HFFc6 (cell line): ENCODE results near the gene PTDSS2. TPM values are rescaled to one million over a fixed set of nuclear protein-coding genes. Genes with fewer than 3 reads are reported as not detected.

Experiments used
- DNase-seq: peaks from one replicate; pipeline ENCODE4 v3.0.0-alpha.2; 2018
- H3K27ac Mint-ChIP-seq: 2 replicates; pipeline ENCODE4 v1.8.0; 2020; ENCODE audit warnings: mild to moderate bottlenecking, mixed read lengths
- H3K27me3 Mint-ChIP-seq: 2 replicates; pipeline ENCODE4 v1.8.0; 2021; ENCODE audit warnings: mild to moderate bottlenecking, moderate library complexity, mixed read lengths; ENCODE audit not compliant: insufficient read depth
- H3K36me3 Mint-ChIP-seq: 2 replicates; pipeline ENCODE4 v1.8.0; 2021; ENCODE audit warnings: low read depth, mixed read lengths
- H3K4me1 Mint-ChIP-seq: 2 replicates; pipeline ENCODE4 v1.8.0; 2020; ENCODE audit warnings: low read depth, mixed read lengths
- H3K4me3 Mint-ChIP-seq: 2 replicates; pipeline ENCODE4 v1.8.0; 2020; ENCODE audit warnings: mild to moderate bottlenecking, moderate library complexity, mixed read lengths
- H3K9me3 Mint-ChIP-seq: 2 replicates; pipeline ENCODE4 v1.8.0; 2020; ENCODE audit warnings: mild to moderate bottlenecking, mixed read lengths
- total RNA-seq, 6 experiments: library from RNA; stranded (reverse); fragmentation: NEBNext Ultra II Directional; extraction: Animal tissue kit (Norgen Biotek cat#: 25700); gene quantifications; 2 replicates in 1 of 6; 3 replicates in 5 of 6; pipeline ENCODE4 v1.2.3, GENCODE V29; 2021
- TF ChIP-seq, protein P1 (sequence below): fragments of 200-600 bp; sonication (generic); IDR thresholded peaks from 2 replicates; pipeline ENCODE4 v1.5.0; 2021; ENCODE audit warnings: antibody characterized with exemption, mild to moderate bottlenecking

Gene PTDSS2
- total RNA-seq, 6 experiments from 2014 or later = 23.3 to 34.5 (median 27.2) TPM

DNA sequence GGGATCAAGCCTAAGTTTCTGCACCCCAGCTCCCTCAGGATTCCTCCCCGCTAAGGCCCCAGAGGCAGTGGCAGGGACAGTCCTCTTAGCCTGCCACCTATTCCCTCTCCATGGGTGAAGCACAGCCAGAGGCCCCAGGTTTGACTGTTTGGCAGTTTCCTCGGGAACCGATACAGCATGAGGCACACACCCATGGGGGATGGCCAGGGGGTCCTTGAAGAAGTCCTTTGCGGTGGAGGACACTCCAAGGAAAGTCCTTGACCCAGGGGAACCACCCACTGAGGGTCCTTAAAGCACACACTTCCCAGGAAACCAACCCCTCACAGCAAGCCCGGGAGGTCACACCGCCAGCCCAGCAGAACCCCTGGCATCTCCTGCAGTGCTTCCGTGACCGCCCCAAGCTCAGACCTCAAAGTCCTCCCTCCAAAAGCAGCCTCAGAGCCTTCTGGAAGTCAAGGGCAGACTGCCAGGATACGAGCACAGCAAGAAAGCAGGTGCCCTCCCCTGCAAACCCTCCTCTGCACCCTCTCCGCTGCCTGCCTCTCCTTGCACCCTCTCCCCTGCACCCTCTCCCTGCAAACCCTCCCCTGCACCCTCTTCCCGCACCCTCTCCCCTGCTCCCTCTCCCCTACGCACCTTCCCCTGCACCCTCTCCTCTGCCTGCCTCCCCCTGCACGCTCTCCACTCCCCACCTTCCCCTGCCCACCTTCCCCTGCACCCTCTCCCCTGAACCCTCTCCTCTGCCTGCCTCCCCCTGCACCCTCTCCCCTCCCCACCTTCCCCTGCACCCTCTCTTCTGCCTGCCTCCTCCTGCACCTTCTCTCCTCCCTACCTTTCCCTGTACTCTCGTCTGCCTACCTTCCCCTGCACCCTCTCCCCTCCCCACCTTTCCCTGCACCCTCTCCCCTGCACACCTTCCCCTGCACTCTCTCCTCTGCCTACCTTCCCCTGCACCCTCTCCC, 36.7 kb upstream of the PTDSS2 start:
- no peak overlapping the region for H3K4me3 Mint-ChIP-seq
- no peak for DNase-seq
- H3K36me3 Mint-ChIP-seq = no peaks in the 10 kb centered on the region

GRCh38 chr11:414318-414857, 35.7 kb upstream of the PTDSS2 start:
- no peak for DNase-seq
- TF ChIP-seq, protein P1, sequence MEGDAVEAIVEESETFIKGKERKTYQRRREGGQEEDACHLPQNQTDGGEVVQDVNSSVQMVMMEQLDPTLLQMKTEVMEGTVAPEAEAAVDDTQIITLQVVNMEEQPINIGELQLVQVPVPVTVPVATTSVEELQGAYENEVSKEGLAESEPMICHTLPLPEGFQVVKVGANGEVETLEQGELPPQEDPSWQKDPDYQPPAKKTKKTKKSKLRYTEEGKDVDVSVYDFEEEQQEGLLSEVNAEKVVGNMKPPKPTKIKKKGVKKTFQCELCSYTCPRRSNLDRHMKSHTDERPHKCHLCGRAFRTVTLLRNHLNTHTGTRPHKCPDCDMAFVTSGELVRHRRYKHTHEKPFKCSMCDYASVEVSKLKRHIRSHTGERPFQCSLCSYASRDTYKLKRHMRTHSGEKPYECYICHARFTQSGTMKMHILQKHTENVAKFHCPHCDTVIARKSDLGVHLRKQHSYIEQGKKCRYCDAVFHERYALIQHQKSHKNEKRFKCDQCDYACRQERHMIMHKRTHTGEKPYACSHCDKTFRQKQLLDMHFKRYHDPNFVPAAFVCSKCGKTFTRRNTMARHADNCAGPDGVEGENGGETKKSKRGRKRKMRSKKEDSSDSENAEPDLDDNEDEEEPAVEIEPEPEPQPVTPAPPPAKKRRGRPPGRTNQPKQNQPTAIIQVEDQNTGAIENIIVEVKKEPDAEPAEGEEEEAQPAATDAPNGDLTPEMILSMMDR = no peak
- Mint-ChIP-seq H3K4me3 (no peak overlapping the region), H3K36me3 (no peaks in the 10 kb centered on the region), H3K27me3 (peaks cover 3% of the 10 kb centered on the region), H3K4me1 (peaks cover 12% of the 10 kb centered on the region), H3K9me3 (no peaks in the 10 kb centered on the region), H3K27ac (no peak overlapping the region)

More for the DNA sequence above, 36.7 kb upstream of the PTDSS2 start:
- Mint-ChIP-seq H3K27ac (no peak overlapping the region), H3K4me1 (peaks cover 12% of the 10 kb centered on the region), H3K9me3 (no peaks in the 10 kb centered on the region), H3K27me3 (peaks cover 3% of the 10 kb centered on the region)
- TF ChIP-seq, protein P1 = no peak

- Mint-ChIP-seq H3K27me3 (peaks cover 3% of the 10 kb centered on the region), H3K4me1 (peaks cover 12% of the 10 kb centered on the region), H3K36me3 (no peaks in the 10 kb centered on the region), H3K4me3 (no peak overlapping the region), H3K9me3 (no peaks in the 10 kb centered on the region), H3K27ac (no peak overlapping the region)
- TF ChIP-seq, protein P1 = peak; percentile 22; the same call in 1 of the 2 replicates
- no peak for DNase-seq
Measured at GRCh38 chr11:415640-416041, 34.4 kb upstream of the PTDSS2 start.

DNA sequence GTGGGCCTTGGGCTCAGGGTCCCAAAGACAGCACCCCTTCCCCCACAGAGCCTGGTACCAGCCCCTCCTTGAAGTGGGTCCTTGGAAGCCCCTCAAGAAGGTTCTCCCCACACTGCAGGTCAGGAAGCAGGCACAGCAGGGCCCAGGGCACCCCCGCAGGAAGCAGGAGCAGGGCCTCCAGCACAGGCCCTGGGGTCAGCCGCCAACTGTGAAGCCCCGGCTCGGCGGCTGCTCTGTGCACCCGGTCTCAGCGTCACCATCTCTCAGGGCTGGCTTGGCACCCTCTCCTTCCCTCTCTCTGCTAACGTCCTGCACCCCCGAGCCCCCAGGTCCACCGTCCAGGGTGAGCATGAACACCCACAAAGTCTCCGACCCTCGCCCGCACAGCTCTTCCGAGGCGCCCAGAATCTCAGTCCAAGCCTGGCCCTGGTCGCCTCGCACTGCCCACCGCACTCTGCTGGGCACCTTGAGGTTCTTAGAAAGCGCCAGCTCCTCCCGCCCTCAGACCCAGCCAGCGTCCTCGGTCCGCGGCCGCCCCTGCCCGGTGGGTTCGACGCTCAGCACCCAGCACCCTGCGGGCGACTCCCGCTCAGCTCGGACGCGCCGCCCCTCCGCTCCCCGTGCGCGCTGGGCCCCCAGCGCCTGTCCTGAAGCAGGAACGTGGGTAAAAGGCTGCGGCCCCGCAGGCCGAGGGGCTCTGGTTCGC, 33.9 kb upstream of the PTDSS2 start:
- TF ChIP-seq, protein P1 = no peak
- DNase-seq = no peak
- no peak overlapping the region for H3K27ac Mint-ChIP-seq
- peak overlapping the region; percentile 26; the same call in 1 of the 2 replicates for H3K4me3 Mint-ChIP-seq
- H3K27me3 Mint-ChIP-seq = peaks cover 4% of the 10 kb centered on the region
- no peaks in the 10 kb centered on the region for H3K9me3 Mint-ChIP-seq
- no peaks in the 10 kb centered on the region for H3K36me3 Mint-ChIP-seq
- peaks cover 12% of the 10 kb centered on the region for H3K4me1 Mint-ChIP-seq

DNA sequence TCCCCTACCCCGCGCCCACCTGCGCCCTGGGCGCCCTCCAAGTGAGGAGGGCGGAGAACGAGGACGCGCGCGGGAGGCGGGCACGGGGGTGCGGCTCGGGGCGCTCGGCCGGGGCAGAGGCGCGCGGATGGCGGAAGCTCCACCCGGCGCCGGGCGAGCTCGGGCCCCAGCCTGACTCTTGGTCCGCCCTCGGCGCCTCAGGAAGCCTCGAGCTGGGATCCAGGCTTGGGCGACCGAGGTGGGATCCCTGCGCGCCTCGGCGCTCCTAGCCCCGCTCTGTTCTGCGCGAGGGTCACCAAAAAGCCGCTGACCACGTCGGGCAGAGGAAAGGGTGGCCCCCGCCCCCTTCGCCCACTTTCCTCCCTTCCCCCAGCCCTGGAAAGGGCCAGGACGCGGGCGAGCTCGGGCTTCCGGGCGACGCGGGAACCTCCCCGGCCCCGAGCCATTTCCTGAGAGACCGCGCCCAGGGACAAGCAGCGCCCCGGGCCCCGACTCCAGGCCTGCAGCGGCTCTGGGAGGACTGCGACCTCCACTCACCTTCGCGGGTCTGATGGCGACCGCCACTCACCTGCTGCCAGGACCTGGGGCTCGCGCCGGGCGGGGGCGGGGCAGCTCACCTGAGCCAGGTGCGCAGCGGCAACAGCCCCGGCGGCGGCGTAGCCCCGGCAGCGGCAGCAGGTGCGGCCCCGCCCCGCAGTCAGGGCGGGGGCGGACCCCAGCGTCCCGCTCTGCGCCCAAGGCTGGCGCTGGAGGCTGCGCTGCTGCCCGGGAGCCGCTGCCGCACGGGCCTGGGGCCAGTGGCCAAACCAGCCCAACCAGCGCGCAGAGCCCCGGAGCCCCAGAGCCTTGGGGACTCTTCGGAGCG, 33.1 kb upstream of the PTDSS2 start:
- Mint-ChIP-seq H3K27ac (no peak overlapping the region), H3K4me1 (peaks cover 12% of the 10 kb centered on the region), H3K4me3 (no peak overlapping the region), H3K9me3 (no peaks in the 10 kb centered on the region), H3K27me3 (peaks cover 4% of the 10 kb centered on the region), H3K36me3 (no peaks in the 10 kb centered on the region)
- TF ChIP-seq, protein P1 = no peak
- DNase-seq = no peak
